HG02973 (cell line): ENCODE measurements around the gene OTOR.

Experiments
- ATAC-seq: cut with Tn5 transposase; IDR thresholded peaks from one replicate; pipeline ENCODE4 v1.9.1; 2021; ENCODE audit warnings: moderate library complexity; ENCODE audit not compliant: unreplicated experiment

The OTOR gene, protein sequence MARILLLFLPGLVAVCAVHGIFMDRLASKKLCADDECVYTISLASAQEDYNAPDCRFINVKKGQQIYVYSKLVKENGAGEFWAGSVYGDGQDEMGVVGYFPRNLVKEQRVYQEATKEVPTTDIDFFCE

DNA sequence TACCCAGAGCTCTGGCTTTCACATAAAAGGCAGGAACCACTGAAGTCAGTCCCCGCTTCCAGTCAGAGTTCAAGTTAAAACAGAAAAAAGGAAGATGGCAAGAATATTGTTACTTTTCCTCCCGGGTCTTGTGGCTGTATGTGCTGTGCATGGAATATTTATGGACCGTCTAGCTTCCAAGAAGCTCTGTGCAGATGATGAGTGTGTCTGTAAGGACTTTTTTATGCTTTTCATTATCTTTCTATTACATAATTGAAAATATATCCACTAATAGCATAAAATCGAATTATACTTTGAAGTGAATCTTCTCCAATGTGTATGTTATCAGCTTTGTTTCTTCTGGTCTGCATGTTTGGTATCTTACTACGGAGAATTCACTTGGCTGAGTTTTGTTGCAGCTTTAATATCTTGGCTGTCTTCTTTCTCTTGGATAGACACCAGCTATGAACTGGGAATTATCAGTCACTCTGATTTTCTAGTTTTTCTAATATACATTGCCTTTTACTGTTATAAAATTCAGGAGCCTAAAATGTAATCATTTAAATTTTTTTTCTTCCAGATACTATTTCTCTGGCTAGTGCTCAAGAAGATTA, at the start of gene OTOR:
Gene OTOR (plus strand): TSS at position 51 of the 593 bp plus-strand sequence. CDS start 44 bp downstream, at position 95.
- ATAC-seq = no peak

DNA sequence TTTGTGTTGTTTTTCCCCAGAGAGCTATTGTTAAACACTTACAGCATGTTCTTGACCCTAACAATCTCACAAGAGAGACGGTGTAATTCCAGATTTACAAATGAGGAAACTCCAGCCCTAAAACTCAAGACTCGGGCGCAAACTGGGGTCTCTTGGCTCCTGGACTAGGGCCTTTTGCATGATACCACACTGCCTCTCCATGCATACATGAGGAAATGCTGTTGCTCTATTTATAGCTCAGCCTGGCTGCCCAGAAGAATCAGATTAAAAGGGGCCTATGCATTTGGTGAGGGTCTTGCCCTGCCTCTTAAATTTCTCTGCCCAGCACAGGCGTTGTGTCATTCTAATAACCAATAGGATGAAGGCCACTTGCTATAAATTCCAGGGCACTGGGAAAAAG, 48.9 kb upstream of the OTOR start:
- ATAC-seq = no peak

DNA sequence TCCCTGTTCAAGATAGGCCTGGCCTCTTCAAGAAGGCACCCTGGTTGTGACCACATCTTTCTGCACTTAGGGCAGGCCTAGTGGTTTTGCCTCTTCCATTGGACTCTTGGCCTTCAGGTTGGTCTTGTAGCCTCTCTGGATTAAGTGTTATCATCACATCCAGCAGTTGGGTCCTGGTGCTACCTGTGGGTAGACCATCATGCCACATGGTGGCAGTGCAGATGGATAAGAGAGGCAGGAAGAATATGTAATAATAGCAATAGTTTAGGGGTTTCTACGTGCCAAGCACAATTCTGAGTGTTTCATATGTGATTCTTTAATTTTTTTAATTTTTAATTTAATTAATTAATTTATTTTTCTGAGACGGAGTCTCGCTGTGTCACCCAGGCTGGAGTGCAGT, 46.9 kb upstream of the OTOR start:
- no peak for ATAC-seq

DNA sequence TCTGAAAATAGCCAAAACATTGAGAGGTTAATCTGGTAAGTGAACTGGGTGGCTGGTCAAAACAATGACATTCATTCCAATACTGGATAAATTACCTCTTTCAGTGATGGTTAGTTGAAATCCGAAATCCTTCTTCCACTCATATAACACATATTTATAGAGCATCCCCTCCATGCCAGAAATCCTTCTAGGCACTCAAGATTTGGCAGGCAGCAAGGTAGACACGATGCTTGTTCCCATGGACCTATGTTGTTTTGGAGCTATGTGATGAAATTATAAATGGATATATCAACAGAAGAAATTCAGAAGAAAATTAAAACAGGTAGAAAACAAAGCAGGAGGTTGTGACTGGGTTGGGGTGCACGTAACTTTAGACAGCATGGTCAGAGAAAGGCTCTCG, 44.6 kb upstream of the OTOR start:
- no peak for ATAC-seq

DNA sequence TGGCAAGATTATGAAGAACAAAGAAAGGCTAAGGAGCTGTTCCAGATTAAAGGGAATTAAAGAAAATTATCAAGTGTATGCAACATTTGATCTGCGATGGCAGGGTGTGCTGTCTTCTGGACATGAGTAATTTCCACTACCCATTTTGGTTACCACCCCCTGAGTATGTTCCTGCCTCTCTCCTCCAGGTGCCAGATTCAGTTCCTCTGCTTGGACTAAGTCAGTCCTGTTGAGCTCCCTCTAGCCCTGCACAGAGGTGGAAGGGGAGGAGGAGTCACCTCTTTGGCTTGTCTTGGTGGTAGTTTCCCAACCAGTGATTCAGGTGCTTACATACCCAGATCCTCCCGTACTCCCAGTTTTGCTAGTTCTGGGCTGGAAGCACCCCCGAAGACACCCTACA, 40.5 kb upstream of the OTOR start:
- peak; percentile 66 for ATAC-seq

DNA sequence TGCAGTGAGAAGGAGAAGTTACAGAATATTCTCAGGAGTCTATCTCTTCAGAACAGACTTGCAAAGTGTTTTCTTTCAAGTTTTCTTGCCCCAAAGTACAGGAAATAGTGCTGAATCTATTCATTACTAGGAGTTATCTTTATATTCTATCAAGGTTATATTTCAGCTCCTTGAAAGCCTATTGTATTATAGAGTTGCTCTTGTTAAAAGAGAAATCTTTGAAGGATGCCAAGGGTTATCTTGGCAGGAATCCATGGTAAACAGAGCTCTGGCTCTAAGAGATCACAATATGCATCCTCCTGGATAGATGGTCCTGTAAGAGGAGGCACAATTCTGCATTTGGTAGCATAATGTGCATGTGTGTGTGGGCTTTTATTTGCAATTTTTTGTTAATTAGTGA, 39.6 kb upstream of the OTOR start:
- no peak for ATAC-seq

DNA sequence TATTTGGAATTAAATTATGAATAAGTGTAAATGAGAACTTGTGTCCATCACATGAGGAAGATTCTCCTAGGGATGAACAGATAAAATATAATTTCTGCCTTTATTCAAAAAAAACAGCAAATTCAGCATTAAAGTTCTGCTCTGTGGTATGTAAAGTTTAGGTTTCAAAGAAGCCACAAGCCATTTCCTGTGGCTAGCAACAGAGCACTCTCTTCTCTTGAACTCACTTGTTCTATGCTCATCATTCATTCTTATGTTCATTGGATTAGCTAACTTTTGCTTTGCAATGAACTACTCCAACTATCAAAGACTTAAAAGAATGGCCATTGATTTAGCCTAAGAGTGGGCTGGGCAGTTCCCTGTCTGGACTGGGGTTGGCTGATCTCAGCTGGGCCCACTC, 39.1 kb upstream of the OTOR start:
- peak; percentile 74 for ATAC-seq

DNA sequence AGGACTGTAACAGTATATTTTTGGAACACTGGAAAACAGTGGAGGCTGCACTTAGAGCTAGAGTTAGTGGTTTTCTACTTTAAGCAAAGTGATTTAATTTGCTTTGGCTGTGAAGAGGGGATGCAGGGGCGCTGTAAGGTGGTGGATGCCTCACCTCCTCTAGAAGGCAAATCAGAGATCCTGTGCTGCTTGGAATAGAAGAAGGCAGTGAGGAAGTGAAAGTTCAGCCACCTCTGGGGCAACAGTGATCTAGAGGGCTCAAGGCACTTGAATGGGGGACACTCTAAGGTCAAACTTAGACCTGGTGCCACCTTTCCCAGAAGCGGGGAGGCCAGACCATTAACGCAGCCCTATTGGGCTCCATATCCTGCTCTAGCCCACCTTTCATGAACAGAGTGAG, 37.4 kb upstream of the OTOR start:
- ATAC-seq = no peak

DNA sequence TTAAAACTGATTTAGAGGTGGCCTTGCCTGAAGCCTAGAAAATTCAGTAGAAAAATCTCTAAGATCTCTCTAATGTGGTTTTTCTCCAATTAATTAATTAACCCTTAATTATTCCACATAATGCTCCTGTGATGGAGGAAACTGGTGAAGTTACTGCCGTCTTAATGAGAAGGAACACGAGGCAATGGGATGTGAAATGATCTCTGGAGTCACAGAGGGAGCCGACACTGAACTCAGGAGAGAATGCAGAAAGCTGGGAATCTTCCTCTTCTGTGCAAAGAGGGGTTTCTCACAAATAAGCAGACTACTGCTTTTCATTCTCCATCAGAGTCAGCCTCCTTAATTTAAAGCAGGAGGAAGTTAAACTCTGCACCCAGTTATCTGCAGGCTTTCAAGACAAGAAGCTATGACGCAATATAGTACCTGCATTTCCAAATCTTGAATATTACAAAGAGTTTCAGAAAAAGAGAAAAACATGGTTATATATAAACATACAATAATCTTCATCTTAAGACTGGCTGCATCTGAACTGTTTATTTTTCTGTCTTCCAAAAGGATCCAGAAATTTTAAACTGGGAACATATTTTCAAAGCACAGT, 36.4 kb upstream of the OTOR start:
- ATAC-seq = no peak

DNA sequence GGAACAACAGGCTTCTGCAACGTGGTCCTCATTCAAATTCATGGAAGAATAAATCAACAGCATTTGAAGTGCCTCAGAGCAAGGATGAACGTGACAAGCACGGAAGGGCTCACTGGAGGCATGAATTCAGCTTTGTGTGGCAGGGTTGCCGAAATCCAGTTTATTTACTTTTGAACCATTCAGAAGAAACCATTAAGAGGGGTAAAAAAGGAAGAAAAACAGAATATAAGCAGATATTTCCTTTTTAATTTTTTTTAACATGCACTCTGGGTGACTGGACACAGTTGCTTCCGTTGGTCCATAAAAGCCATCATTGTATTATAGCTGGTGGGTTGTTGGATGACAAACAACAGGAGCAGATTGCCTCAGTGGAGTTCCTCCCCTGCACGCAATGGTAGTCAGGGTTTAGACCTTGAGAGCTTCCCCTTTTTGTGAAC, 35.6 kb upstream of the OTOR start:
- ATAC-seq = no peak

DNA sequence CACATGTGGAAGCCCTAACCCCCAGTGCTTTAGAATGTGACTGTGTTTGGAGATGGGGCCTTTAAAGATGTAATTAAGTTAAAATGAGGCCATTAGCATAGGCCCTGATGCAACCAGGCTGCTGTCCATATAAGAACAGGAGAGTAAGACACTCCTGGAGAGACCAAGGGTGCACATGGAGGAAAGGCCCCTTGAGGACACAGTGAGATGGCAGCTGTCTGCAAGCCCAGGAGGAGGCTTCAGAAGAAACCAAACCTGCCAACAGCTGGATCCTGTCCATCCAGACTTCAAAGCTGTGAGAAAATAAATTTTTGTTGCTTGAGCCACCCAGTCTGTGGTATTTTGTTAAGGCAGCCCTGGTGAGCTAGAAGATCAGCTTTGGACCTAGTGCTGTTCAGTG, 35.1 kb upstream of the OTOR start:
- no peak for ATAC-seq

DNA sequence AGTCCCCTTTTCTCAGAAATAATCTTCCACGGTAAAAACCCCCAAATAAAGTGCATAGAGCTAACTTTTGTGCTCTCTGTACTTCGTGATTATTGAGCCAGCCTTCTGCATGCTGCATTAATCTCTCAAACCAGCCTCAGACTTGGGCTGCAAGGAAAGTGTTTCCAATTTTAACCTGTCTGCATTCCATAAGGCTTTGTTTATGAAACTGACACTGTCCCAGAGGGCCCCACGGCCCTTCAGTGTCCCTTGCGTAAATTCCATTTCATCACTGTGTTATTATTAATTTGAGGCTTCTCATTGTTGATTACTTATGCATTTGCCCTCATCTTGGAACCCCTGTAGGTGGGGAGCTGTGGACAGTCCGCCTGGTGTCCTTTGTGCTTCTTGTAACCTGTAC, 33.9 kb upstream of the OTOR start:
- no peak for ATAC-seq

DNA sequence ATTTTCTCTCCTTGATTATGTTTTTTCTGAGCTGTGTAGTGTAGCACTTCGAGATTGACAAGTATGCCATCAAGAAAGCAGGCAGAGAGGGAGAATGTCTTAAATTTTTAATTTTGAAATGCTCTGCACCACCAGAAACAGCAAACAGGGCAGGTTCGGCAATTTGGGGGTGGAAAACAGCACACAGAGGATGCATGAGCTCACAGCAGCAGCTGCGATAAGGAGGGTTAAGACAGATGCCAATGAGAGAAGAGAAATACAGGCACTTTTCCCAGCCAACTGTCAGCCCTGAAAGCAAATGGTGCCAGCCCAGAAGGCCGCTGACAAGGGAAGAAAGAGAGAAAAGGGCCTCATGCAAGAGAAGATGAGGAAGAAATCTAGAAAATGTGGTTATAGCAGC, 33.4 kb upstream of the OTOR start:
- ATAC-seq = no peak

DNA sequence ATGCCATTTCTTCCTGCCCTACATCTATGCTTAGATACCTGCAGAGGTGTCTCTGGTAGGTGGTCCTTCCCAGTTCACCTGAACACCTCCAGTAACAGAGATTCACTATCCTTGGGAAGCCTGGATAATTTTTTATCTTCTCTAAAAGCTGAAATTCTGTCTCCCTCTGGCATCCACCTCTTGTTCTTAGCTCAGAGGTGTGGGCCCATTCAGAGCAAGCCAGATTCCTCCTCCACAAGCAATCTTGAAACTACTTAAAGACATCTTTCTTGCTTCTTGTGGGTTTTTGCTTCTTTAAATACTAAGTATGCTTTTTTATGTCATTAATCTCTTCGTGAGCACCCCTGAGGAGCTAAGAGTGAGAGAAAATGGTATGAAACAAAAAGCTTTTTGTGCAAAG, 28.7 kb upstream of the OTOR start:
- ATAC-seq = no peak

DNA sequence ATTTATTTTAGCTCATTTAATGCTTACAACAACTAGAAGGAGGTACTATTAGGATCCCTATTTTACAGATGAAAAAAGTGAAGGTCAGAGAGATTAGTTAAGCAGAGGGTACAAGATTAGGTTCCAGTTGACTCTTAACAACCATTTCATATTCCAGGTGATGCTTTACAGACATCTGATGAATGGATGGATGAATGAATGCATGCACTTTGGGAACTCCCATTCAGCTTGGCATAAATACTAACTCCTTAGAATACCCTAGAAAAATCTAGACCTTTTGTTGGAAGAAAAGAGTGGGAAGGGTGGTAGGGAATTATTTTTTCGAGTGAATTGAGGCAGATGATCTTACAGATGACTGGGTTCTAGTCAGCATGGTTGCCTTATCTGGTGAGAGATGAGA, 19.1 kb upstream of the OTOR start:
- no peak for ATAC-seq

DNA sequence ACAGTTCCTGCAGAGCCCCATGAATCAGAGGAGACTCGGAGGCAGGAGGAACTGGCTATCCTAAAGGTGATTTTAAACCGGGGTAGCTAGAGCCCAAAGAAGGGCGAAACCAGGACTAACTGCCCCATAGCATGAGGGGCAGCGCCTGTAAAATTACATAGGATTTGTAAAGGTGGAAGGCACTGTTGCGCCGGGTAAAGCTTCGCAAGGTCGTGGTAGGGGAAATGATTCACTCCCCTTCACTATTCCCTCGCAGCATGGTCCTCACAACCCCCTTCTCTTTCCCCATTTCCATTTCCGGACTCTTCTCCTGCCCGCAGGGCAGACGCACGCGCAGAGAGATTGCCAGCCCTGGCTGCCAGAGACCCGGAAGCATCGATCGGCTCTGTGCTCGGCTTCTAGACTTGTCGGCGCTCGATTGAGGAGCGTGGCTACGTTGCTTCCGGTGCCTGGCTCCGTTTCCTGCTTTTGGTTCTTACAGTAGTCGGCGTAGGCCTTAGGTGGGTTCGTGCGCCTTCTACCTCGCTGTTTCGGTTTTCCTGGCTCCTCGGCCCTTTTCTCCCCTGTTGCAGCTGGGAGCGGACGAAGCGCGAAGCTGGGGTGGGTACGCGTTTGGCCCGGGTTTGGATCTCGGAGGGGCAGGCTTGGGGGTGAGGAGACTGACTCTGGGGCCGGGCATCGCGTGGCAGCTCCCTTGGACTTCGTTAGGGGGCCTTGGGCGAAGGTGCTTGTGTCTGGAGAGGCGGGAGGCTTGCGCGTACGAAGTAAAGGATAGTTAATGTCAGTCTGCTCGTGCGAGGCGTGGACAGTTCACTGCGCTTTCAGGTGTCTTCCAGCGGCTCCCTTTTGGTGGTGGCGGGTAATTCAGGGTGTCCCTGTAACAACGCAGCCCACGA, 18.3 kb upstream of the OTOR start, which contains the start of gene SNRPB2:
Gene SNRPB2 (plus strand): TSS at position 462 of the 896 bp plus-strand sequence. CDS start 1,677 bp downstream, outside the sequence.
- ATAC-seq = peak; percentile 98

DNA sequence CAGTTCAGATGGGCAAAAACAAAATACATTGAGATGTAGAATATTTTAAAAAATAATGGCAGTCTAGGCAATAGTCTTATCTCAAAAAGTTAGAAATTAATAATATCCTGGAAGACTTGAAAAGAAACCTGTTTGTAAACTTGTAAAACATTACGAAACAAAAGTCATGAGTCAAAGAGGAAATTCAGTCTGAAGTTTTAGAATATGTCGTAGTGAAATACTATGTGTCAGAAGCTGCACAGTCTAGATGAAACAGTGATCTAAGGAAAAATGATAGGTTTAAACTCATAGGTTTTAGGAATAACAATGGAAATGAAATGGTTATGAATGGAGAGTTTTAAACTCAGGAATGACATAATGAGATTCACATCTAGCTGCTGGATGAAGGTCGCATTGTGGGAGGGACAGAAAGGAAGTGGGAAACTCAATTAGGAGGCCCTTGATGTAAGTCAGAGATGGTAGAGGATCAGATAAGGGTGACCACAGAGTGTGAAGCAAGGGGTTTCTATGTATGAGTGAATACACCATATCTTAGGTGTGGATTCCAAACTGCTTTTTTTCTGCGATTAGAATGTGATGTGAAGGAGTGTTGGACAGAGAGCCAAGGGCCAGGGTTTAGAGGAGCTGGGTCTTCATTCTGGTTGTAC, 15.5 kb upstream of the OTOR start:
- ATAC-seq = no peak

DNA sequence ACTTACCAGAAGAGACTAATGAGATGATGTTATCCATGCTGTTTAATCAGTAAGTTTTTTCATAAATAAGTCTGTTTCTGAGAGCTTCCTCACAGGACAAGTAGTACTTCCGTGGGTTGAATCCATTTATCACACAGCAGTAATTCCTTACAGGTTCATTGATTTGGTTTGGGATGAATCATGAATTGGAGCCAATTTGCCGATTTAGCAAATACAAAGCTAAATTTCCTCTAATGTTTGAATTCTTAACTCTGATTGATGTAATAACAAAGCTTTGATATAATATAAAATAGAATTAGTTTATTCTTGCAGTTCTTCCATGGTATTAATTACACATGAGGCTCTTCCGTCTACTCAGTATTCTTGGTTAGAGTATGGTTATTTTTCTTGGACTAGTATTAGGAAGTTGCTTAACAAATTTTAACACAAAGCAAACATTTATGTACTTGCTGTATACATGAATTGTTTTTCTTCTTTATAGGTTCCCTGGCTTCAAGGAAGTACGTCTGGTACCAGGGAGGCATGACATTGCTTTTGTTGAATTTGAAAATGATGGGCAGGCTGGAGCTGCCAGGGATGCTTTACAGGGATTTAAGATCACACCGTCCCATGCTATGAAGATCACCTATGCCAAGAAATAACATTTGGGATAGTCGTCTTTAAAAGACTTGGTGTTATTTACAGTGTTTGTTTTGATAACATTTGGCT, 7.6 kb upstream of the OTOR start:
- ATAC-seq = no peak

DNA sequence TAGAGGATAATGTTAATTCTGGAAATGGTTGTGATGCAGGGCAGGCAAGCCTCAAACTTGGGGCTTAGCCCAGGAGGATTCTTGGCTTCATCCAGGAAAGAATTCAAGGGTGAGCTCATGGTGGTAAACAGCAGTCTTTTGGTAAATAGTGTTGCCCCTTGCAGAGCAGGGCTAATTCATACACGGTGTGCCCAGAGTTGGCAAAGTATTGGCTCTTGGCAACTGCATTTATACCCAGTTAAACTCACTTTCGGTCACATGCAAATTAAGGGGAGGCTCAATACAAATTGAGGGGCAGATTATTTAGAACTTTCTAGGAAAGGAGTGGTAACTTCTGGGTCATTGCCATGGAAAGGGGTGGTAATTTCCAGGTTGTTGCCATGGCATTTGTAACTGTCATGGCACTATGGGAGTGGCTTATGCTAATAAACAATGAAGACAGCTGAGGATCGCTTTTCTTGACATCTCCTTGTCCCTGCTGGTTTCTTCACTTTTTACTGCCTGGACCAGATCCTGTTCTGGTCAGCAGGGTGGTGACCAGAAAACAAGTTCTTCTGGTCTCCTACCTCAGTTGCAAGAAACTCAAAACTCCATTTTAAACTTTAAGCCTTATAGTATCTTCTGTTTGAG, 3.9 kb upstream of the OTOR start:
- ATAC-seq = no peak

DNA sequence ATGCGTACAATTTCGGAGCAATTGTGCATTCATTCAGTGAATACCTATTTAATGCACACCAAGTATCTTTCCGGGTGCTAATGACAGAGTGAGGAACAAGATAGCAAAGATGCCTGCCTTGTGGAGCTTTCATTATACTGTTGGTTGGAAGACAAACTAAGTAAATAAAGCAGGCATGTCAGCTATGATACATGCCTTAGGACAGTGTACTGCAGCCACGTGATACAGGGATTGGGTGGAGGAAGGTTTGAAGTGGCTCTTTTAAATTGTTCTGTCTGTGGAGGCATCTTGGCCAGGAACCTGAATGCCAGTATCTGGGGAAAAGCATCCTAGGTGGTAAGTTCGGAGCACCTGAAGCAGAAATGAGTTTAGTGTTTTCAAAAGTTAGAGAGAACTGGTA, 3.0 kb upstream of the OTOR start:
- no peak for ATAC-seq
